Measurements from ENCODE around the gene CTNNA3.

Gene CTNNA3

GRCh38 chr10:66625709-66626590, 1070.0 kb downstream of the CTNNA3 start:
- in situ Hi-C loops (cut with MboI; ENCODE audit: low sequenced_read_pairs) = no loop called here

GRCh38 chr10:66622050-66622449, 1073.9 kb downstream of the CTNNA3 start:
- in situ Hi-C loops (cut with MboI; ENCODE audit: low sequenced_read_pairs) = no loop called here

- in situ Hi-C loops (cut with MboI; ENCODE audit: low sequenced_read_pairs) = no loop called here
Observed at GRCh38 chr10:66604195-66604594, 1091.8 kb downstream of the CTNNA3 start.

- in situ Hi-C loops (cut with MboI; ENCODE audit: low sequenced_read_pairs) = no loop called here
Observed at GRCh38 chr10:66591865-66592264, 1104.1 kb downstream of the CTNNA3 start.

- in situ Hi-C loops (cut with MboI; ENCODE audit: low sequenced_read_pairs) = no loop called here
Observed at GRCh38 chr10:66587680-66588050, 1108.3 kb downstream of the CTNNA3 start.

GRCh38 chr10:66586897-66587679, 1108.9 kb downstream of the CTNNA3 start:
- in situ Hi-C loops (cut with MboI; ENCODE audit: low sequenced_read_pairs) = no loop called here

DNA sequence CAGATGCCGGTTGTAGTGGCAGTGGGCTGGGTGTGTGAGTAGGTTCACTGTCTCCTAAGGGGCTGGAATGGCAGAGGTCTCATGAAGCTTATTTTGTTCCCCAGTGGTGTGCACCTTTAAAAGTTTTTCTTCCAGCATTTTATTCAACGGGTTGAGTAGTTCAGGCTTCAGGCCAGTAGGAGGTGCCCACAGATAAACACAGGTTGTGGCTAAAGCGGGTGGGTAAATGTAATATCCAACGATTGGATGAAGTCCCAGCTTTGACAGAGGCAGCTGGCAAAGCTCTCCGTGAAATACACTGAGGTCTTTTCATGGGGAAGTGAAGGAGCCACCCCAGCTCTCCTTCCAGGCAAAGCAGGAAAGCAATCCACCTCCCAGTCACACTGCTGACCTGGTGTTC, 1109.9 kb downstream of the CTNNA3 start:
- in situ Hi-C loops (cut with MboI; ENCODE audit: low sequenced_read_pairs) = no loop called here

- in situ Hi-C loops (cut with MboI; ENCODE audit: low sequenced_read_pairs) = no loop called here
Observed at GRCh38 chr10:66575251-66575855, 1120.6 kb downstream of the CTNNA3 start.

GRCh38 chr10:66572700-66573099, 1123.3 kb downstream of the CTNNA3 start:
- in situ Hi-C loops (cut with MboI; ENCODE audit: low sequenced_read_pairs) = no loop called here

GRCh38 chr10:66565999-66566398, 1130.0 kb downstream of the CTNNA3 start:
- in situ Hi-C loops (cut with MboI; ENCODE audit: low sequenced_read_pairs) = no loop called here

GRCh38 chr10:66564287-66564686, 1131.7 kb downstream of the CTNNA3 start:
- in situ Hi-C loops (cut with MboI; ENCODE audit: low sequenced_read_pairs) = no loop called here

GRCh38 chr10:66555061-66555460, 1140.9 kb downstream of the CTNNA3 start:
- in situ Hi-C loops (cut with MboI; ENCODE audit: low sequenced_read_pairs) = no loop called here

GRCh38 chr10:66552331-66552730, 1143.7 kb downstream of the CTNNA3 start:
- in situ Hi-C loops (cut with MboI; ENCODE audit: low sequenced_read_pairs) = no loop called here

DNA sequence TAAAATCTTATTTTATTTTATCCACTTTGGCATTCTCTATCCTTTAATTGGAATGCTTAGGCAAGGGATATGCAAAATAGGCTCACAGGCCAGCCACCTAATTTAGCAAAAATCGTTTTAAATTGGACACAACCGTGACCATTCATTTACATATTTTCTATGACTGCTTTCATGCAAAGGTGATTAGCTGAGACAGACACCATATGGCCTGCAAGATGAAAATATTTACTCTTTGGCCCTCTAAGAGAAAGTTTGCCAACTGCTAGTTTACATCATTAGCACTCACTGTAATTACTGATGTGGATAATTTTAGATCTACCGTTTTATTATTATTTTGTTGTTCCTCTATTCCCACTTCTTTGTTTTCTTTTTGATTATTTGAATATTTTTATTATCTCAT, 1145.6 kb downstream of the CTNNA3 start:
- in situ Hi-C loops (cut with MboI; ENCODE audit: low sequenced_read_pairs) = no loop called here

DNA sequence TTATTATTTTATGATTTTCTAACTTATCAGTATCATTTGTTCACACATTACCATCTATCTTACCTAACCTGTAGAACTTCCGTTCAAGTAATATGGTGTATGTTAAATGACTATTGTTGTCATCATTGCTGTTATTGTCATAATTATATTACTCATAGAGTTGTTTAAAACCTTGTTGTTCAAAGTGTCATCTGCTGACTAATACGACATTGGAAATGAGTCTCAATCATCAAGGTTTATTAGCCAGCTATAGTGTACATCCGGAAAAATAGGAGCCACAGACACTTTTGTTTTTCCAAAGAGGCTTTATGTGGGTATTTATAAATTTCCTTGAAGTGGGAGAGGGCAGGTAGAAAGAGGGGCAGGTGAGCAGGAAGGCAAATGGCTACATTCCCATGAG, 1157.1 kb downstream of the CTNNA3 start:
- in situ Hi-C loops (cut with MboI; ENCODE audit: low sequenced_read_pairs) = no loop called here

DNA sequence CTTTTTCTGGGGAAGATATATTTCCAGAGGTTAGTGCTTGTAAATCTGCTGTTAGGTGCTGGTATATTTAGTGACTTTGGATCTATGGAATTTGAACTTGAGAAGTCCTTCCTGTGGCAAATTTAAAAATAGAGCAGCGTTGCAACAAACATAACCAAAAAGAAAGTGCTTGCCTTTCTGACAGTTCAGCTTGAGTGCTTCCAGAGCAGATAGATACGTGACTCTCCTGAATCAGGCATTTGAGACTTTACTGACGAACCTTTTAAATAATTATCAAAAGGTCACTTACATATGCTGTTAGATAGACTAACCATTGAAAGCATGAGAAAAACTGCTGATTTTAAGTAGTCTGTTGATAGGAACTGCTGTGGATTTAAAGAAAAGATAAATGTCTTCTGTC, 1157.6 kb downstream of the CTNNA3 start:
- in situ Hi-C loops (cut with MboI; ENCODE audit: low sequenced_read_pairs) = no loop called here

DNA sequence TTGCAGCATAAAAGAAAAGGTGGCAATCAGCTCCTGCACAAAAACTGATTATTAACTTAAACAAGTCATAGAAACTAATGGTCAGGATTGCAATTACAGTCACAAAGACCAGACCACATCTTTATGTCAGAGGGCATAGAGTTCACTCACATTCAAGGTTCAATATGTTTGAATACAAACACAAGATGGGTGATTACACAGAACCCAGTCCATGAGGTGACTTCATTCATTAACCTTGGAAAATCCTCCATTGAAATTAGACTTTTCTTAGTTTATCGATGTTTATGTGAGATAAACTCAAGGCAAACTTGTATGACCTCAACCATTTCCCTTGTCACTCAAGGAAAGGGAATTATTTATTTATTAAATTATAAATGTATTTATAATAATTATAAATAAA, 1158.8 kb downstream of the CTNNA3 start:
- in situ Hi-C loops (cut with MboI; ENCODE audit: low sequenced_read_pairs) = no loop called here

DNA sequence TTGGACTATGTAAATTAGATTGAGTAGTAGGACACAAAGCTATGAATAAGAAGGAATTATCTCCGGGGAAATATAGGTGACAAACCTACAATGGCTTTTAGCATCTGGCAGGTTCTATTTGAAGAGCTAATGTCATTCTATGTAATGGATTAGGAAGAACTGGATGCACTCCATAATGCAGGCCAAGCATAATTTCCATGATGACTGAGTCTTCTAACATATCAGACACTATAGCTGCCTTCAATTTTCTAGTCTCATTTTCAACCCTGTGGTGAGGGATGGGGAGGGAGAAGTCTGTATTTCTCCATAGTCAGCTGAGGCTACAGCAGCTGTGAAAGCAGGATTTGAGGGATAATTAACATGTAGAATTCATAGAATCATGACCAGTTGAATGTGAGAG, 1160.6 kb downstream of the CTNNA3 start:
- in situ Hi-C loops (cut with MboI; ENCODE audit: low sequenced_read_pairs) = no loop called here

GRCh38 chr10:66534866-66535265, 1161.1 kb downstream of the CTNNA3 start:
- in situ Hi-C loops (cut with MboI; ENCODE audit: low sequenced_read_pairs) = no loop called here

- in situ Hi-C loops (cut with MboI; ENCODE audit: low sequenced_read_pairs) = no loop called here
Observed at GRCh38 chr10:66521506-66521905, 1174.5 kb downstream of the CTNNA3 start.

DNA sequence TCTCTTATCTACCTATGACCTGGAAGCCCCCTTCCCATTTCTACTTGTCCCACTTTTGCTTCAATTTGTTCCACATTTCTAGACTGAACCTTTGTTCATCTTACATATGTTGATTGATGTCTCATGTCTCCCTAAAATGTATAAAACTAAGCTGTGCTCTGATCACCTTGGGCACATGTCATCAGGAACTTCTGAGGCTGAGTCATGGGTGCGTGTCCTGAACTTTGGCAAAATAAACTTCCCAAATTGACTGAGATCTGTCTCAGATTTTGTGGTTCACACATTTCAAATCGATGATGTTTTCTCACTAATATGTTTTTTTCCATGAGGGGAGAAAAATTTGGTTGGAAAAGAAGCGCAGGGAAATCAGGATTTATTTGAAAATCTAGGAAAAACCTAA, 1176.4 kb downstream of the CTNNA3 start:
- in situ Hi-C loops (cut with MboI; ENCODE audit: low sequenced_read_pairs) = no loop called here

DNA sequence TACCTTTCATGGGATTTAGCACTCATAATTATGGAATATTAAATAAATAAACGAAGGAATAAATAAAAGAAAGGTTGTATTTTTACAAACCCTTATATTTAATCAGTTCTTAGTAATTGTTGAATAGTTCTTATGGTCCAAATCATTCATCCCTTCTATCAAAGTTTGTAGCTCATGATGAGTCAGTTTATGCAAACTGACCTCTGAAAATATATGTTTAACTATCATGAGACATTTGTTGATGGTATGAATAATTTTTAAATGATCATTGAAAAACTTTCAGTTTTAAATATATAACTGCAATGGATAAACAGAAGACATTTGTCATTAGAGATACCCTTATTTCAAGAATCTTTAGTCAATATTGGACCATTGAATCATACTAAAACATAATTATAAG, 1181.3 kb downstream of the CTNNA3 start:
- in situ Hi-C loops (cut with MboI; ENCODE audit: low sequenced_read_pairs) = no loop called here
